Gastrocnemius medialis (tissue), 4 donors: ENCODE results near the gene PALLD. TPM values are rescaled to one million over a fixed set of nuclear protein-coding genes. Genes with fewer than 3 reads are reported as not detected.
A peak's percentile ranks its signal among the peaks of the same experiment; 100 is the strongest.

Source experiments
- ATAC-seq, 2 donors: fragments of 150-250 bp; one replicate each; pipeline ENCODE4 v1.9.1; 2016
- DNase-seq, 2 donors: peaks; one replicate each; pipeline ENCODE4 v3.0.0-alpha.2; 2019
- H3K27ac ChIP-seq, 4 donors: fragments of 200-600 bp; sonication (generic); 1 replicate in 1 of 4; 2 replicates in 3 of 4; pipeline ENCODE4 v1.5.1; 2016 to 2018; ENCODE audit warnings: mild to moderate bottlenecking in 2 of 4, moderate library complexity in 1 of 4
- H3K27me3 ChIP-seq, 3 donors: fragments of 200-600 bp; sonication (generic) in 2 of 3; 1 replicate in 1 of 3; 2 replicates in 2 of 3; pipeline versions ENCODE4 v1.5.1 to v1.6.0; 2016 to 2019; ENCODE audit warnings: mild to moderate bottlenecking in 1 of 3, moderate library complexity in 1 of 3
- H3K36me3 ChIP-seq, 2 donors: fragments of 200-600 bp; sonication (generic) in 1 of 2; one replicate each; pipeline ENCODE4 v1.5.1; 2017 to 2018
- H3K4me1 ChIP-seq, 2 donors: fragments of 200-600 bp; sonication (generic) in 1 of 2; one replicate each; pipeline ENCODE4 v1.5.1; 2016 to 2017; ENCODE audit warnings: mild to moderate bottlenecking in 2 of 2
- H3K4me3 ChIP-seq, 4 donors: fragments of 200-600 bp; sonication (generic) in 3 of 4; 1 replicate in 1 of 4; 2 replicates in 3 of 4; pipeline ENCODE4 v1.5.1; 2016 to 2019; ENCODE audit warnings: mild to moderate bottlenecking in 2 of 4
- H3K9me3 ChIP-seq, 3 donors: fragments of 200-600 bp; sonication (generic) in 2 of 3; 1 replicate in 1 of 3; 2 replicates in 2 of 3; pipeline ENCODE4 v1.5.1; 2016 to 2019
- CTCF ChIP-seq, 5 experiments: fragments of 450-650 bp in 3 of 5; fragments of 200-600 bp in 2 of 5; sonication (generic) in 2 of 5; IDR thresholded peaks in 4 of 5; conservative IDR thresholded peaks in 1 of 5; 1 replicate in 4 of 5; 2 replicates in 1 of 5; pipeline ENCODE4 v1.5.1; 2016 to 2019; ENCODE audit warnings: antibody characterized with exemption in 5 of 5, mild to moderate bottlenecking in 3 of 5, moderate library complexity in 3 of 5
- POLR2A ChIP-seq, 2 donors: fragments of 450-650 bp; IDR thresholded peaks; one replicate each; pipeline ENCODE4 v1.6.1; 2017; ENCODE audit warnings: antibody characterized with exemption in 2 of 2, mild to moderate bottlenecking in 2 of 2, moderate library complexity in 2 of 2
- in situ Hi-C, 4 donors: fragments of 200-750 bp; cut with MboI; loops; one replicate each; pipeline versions ENCODE4 v1.15.0 to v1.8.0; 2017; ENCODE audit warnings: low sequenced_read_pairs in 4 of 4
- intact Hi-C: fragments of 100-400 bp; cut with DNase I; formaldehyde crosslinking; loops from one replicate; pipeline ENCODE4 v1.15.1; 2023; ENCODE audit warnings: low total_unique reads
- total RNA-seq, 4 donors: library from RNA; depleted of rRNA; stranded (reverse); fragments of >200 nt; gene quantifications; one replicate each; pipeline versions ENCODE4 v1.1.0 to v1.2.3, GENCODE V29; 2016

PALLD gene
- total RNA-seq, 4 donors from 2014 or later: 165 to 439 (median 319) TPM

GRCh38 chr4:168856312-168856711 is 359.5 kb downstream of the PALLD start:
- no peak overlapping the region for H3K4me3 ChIP-seq
- in situ Hi-C loops (no loop called here), intact Hi-C loops (no loop called here)
- no peaks in the 10 kb centered on the region for H3K9me3 ChIP-seq
- H3K27me3 ChIP-seq: no peaks in the 10 kb centered on the region
- peaks cover 46 to 51% of the 10 kb centered on the region in 2 donors for H3K4me1 ChIP-seq
- no peaks in the 10 kb centered on the region for H3K36me3 ChIP-seq
- no peak for DNase-seq
- TF ChIP-seq POLR2A (IDR thresholded peaks at IDR 0.05) (no peak), CTCF (IDR thresholded peaks at IDR 0.05 in 4 of 5, conservative IDR thresholded peaks at IDR 0.05 in 1 of 5) (no peak)
- peak overlapping the region; percentile 3 to 81 (median 44) for H3K27ac ChIP-seq
- ATAC-seq: no peak

- DNase-seq (no peak), ATAC-seq (no peak)
- intact Hi-C loops: no loop called here
- H3K27me3 ChIP-seq: no peaks in the 10 kb centered on the region
- no peaks in the 10 kb centered on the region for H3K36me3 ChIP-seq
- peak overlapping the region; percentile 3 to 81 (median 44) for H3K27ac ChIP-seq
- peaks cover 46 to 49% of the 10 kb centered on the region in 2 donors for H3K4me1 ChIP-seq
- H3K4me3 ChIP-seq: no peak overlapping the region
- H3K9me3 ChIP-seq: no peaks in the 10 kb centered on the region
- in situ Hi-C loops: no loop called here
- peak in 1 of 5 experiments; percentile 14 for TF ChIP-seq CTCF (IDR thresholded peaks at IDR 0.05 in 4 of 5, conservative IDR thresholded peaks at IDR 0.05 in 1 of 5)
- TF ChIP-seq POLR2A (IDR thresholded peaks at IDR 0.05): no peak
These were observed 360.2 kb downstream of the PALLD start for GRCh38 chr4:168857009-168857408.

- ATAC-seq (no peak), DNase-seq (no peak)
- Histone ChIP-seq H3K36me3 (no peaks in the 10 kb centered on the region), H3K4me3 (no peak overlapping the region), H3K9me3 (no peaks in the 10 kb centered on the region), H3K4me1 (peaks cover 46 to 49% of the 10 kb centered on the region in 2 donors), H3K27ac (peak overlapping the region; percentile 16 to 81 (median 44)), H3K27me3 (no peaks in the 10 kb centered on the region)
- in situ Hi-C loops: no loop called here
- no peak for TF ChIP-seq CTCF (IDR thresholded peaks at IDR 0.05 in 4 of 5, conservative IDR thresholded peaks at IDR 0.05 in 1 of 5)
- no peak for TF ChIP-seq POLR2A (IDR thresholded peaks at IDR 0.05)
- intact Hi-C loops: no loop called here
These were observed 360.9 kb downstream of the PALLD start for GRCh38 chr4:168857546-168858314.

- intact Hi-C loops: no loop called here
- H3K4me3 ChIP-seq: no peak overlapping the region
- ATAC-seq (no peak), DNase-seq (no peak)
- no peaks in the 10 kb centered on the region for H3K27me3 ChIP-seq
- H3K27ac ChIP-seq: peak overlapping the region in 2 of 4 donors; percentile 5 to 36
- H3K4me1 ChIP-seq: peaks cover 38 to 43% of the 10 kb centered on the region in 2 donors
- in situ Hi-C loops: no loop called here
- no peak for TF ChIP-seq POLR2A (IDR thresholded peaks at IDR 0.05)
- no peak for TF ChIP-seq CTCF (IDR thresholded peaks at IDR 0.05 in 4 of 5, conservative IDR thresholded peaks at IDR 0.05 in 1 of 5)
- no peaks in the 10 kb centered on the region for H3K36me3 ChIP-seq
- no peaks in the 10 kb centered on the region for H3K9me3 ChIP-seq
These were observed 362.2 kb downstream of the PALLD start for GRCh38 chr4:168859100-168859499.
